HG02623 (cell line): ENCODE measurements around the gene ARL8A.
"Not testable (repeated sequence)": the region's sequence is repeated elsewhere in the genome, so short reads cannot be mapped to it uniquely, and the experiment has no call there.

Experiments
- ATAC-seq: cut with Tn5 transposase; IDR thresholded peaks from one replicate; pipeline ENCODE4 v1.9.1; 2021; ENCODE audit warnings: moderate library complexity; ENCODE audit not compliant: unreplicated experiment

The ARL8A gene

DNA sequence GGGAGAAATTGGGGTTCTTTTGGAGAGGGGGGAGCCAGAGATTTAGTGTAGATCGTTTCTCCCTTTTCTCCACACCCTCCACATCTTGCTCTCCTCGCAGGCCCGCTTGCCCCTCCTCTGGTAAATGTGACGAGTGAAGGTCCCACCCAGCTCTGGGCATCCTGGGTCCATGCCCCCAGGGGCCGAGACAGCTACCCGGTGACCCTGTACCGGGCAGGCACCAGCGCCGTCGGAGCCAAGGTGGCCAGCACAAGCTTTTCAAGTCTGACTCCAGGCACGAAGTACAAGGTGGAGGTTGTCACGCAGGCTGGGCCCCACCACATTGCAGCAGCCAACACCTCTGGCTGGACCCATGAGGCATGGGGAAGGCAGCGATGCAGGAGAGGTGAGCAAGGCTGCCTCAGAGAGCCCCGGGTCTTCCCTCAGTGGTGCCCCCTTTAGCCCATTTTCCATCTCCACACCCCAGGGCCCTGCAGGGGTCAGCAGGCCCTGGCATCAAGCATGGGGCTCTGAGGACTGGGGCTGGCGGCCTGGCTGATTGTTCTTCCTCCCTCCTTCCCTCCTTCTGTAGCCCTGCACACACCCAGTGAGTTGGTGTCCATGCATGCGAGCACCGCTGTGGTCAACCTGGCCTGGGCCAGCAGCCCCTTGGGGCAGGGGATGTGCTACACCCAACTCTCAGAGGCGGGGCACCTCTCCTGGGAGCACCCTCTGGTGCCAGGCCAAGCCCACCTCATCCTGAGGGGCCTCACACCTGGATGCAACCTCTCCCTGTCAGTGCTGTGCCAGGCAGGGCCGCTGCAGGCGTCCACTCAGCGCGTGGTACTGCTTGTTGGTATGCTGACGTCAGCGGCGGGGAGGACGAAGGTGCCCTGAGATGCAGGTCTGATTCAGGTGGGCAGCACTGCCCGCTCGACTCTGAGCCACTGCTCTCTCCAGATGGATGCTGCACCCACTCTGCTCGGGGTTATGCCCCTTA is 32.7 kb upstream of the ARL8A start:
- no peak for ATAC-seq

DNA sequence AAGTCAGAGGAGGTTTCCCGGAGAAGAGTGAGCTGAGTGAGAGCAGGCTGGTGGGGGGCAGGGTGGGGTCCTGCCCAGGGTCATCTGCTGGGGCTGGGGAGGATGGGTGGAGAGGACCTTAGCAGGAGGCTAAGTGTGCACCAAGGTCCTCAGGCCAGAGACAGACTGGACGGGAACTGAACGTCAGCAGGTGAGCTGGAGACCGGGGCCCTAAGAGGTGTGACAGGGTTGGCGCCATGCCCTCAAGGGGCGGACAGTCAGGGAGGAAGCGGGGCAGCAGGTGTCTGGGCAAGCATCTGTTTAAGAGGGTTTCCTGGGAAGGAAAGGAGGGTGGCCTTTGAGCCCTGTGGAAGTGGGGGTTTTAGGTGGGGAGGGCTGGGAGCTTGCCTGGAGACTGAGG is 29.5 kb upstream of the ARL8A start:
- ATAC-seq = no peak

DNA sequence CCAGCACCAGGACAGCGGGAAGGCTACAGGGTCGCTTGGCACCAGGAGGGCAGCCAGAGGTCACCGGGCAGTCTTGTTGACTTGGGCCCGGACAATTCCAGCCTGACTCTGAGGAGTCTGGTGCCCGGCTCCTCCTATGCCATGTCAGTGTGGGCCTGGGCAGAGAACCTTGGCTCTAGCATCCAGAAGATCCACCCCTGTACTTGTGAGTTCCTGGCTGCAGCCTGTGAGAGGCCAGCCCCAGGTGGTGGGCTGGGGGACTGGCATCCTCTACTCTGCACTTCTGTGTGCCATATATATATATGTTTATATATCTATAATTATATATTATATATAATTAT is 27.4 kb upstream of the ARL8A start:
- no peak for ATAC-seq

DNA sequence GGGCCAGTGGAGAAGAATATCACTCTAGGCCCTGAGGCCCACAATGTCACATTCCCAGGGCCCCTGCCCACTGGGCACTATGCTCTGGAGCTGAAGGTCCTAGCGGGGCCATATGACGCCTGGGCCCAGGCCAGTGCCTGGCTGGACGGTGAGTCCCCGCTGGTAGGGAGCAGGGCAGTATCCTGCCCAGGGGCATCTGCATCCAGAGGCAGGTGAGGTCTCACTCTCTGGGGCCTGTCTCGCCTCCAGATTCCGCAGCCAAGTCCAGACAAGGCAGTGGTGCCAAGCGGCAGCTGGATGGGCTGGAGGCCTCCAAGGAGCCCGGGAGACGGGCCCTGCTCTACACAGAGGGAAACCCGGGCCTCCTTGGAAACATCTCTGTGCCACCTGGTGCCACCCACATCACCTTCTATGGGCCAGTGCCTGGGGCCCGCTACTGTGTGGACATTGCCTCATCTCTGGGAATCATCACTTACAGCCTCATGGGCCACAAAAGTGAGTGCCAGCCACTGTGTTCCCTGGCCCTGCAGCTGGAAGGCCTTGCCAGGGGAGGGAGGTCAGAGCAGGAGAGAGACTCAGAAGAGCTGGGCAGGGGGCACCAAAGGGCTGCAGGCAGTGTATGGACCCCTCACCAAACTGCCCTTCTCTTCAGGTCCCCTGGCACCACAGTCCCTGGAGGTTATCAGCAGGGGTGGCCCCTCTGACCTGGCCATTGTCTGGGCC is 26.9 kb upstream of the ARL8A start:
- ATAC-seq = no peak

DNA sequence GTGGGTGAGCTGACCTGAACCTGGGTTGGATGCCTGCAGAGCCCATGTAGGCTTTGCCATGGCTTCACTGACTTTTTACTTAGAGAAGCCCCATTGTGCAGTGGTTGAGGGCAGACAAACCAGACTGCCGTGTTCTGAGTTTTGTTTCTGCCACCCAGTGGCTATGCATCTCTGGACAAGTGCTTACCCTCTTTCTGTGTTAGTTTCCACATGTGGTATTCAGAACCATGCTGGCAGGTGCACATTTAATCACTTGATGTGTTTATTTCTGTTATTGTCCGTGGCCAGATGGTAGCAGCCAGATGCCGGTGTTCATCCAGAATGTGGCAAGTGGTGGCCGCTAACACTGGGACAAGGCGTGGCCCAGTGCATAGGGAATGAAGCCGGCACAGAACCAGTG is 26.2 kb upstream of the ARL8A start:
- no peak for ATAC-seq

DNA sequence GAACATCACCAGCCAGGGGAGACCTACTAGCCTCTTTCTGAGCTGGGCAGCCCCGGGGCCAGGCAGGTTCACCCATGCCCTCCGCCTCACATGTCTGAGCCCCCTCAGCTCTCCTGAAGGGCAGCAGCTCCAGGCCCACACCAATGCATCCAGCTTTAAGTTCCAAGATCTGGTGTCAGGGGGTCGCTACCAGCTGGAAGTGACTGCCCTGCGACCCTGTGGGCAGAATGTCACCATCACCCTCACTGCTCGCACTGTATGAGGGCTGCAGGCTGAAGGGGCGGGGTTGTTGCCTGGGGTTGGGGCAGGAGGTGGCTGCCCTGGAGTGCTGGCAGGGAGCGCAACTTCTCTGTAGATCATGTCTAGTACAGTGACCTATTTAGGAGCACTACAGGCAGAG is 24.3 kb upstream of the ARL8A start:
- no peak for ATAC-seq

DNA sequence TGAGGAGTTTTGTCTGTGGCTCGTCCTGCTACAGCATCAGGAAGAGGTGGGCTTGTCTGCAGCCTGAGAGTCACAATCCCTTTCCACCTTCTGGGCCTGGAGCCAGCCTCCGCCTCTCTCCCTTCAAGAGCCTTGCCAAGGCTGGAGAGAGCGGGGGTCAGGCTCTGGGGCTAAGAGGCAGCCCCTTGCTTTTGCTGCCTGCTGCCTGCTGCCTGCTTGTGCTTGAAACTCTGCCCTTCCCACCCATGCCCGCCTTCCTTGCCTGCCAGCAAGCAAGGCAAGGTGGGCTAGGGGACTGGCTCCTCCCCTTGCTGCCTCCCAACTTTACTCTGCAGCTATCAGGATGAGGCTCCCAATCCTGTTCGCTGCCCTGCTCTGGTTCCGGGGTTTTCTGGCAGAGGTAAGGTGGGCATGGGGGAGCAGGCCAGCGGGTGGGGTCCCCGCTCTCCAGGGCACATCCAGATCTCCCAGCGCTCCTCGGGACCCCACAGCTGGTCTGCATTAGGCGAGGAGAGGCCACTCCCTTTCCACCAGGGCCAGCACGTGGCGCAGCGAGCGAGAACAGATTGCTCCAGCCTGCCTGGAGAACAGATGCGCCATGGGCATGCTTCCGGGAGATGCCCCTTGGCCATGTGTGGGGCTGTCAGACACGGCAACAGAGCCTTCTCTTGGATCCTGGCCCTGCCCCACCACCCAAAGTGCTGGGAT is 23.3 kb upstream of the ARL8A start:
- ATAC-seq = no peak

DNA sequence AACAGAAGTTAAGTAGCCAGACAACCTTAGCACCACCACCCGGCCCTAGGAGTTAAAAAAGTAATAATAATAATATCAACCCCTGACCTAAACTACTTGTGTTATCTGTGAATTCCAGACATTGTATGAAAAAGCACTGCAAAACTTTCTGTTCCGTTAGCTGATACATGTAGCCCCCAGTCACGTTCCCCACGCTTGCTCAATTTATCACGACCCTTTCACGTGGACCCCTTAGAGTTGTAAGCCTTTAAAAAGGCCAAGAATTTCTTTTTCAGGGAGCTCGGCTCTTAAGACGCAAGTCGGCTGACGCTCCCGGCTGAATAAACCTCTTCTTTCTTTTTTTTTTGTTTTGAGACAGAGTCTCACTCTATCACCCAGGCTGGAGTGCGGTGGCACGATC is 22.5 kb upstream of the ARL8A start:
- not testable (repeated sequence) for ATAC-seq

DNA sequence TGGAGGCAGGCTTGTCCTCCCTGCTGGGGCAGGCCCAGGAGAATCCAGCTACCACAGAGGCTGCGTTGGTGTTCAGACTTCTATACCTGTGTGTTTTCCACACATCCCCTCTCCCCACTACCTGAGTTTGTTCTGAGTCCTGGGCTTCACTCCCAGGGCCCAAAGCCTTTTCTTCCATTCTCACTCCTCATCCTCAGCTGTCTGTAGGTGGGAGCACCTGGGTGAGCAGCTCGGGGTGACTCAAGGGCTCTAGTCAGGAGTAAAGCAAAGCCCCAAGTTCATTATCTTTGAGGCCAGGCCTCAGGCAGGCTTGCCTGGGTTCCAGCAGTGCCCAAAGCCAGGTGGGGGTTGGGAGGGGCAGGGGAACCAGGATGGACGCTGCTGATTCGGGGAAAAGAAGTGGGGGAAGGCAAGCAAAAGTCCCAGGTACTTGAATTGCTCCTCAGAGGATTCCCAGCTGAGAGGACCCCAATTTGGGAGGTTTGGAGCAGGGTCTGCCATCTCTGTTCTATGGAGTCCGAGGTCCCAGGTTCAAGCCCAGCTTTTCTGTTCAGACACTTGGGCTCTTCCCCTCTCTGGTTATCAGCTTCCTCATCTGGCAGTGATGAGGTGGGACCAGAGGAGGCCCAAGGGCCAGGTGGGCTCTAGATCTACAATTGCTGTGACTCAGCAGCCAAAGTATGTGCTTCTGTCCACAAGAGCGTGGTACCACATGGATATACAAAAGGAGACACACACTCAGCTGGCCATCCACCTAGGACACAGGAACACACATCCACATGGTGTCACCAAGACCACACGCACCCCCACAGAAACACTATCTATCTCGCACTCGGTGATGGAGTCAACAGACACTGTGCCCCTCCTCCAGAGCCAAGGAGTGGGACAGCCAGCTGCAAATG is 21.7 kb upstream of the ARL8A start:
- no peak for ATAC-seq

DNA sequence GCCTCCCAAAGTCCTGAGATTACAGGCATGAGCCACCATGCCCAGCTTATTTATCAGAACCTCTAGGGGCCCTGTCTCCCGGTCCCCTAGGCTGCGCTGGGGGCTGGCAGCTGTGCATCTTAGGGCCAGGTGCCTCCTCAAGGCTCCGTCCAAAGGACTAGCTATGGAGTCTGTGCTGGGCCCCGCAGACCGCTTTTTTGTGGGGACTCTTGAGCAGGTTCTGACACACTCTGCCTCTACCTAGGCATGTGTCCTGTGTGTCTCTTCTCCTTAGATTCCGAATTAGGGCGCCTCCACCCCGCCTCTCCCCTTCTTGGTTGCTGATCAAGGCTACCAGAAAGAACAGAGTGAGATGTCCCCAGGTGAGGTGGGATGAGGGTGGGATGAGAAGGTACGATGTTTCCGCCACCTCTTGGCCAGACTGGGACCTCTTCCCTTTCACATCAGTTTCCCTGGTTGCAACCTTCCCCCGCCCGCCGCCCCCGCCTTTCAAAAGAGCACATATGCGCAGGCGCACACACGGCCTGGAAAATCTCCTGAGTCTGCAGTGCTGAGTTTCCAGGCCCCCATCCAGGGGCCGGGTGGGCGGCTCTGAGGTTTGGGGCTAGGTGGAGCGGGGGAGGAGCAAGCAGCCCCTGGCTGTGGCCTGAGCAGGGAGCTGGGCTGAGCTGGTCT is 20.9 kb upstream of the ARL8A start:
- no peak for ATAC-seq

DNA sequence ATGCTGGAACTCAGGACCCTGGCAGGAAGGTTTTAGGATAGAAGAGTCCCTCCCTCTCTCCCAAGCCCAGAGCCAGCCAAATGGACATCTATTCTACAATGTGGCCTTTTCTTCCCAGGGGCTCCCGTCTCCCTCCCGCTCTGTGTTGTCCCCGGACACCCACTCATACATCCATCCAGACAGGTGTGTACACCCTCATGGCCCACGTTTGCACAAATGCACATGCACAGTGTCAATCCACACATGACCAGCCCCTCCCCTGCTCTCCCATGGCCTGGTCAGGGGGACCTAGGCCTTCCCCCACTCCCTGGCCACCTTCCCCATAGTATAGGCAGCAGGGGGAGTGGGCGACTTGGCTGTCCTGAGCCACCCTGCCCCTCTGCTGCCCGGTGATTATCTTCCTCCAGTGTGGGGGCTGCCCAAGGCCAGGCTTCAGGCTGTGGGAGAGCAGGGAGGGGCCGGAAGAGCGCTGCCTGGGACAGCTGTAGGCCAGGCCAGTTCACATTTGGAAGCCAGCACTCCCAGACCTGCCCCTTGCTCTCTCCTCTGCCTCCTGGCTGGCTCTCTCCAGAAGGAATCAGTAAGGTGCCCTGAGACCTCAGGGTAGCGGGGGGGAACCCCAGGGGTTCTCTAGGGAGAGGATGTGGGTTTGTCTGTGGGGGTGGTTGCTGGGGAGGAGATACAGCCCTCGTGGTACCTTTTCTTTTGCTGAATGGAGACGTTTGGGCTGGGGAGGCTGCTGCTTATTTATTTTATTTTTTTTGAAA is 19.9 kb upstream of the ARL8A start:
- peak; percentile 40 for ATAC-seq

DNA sequence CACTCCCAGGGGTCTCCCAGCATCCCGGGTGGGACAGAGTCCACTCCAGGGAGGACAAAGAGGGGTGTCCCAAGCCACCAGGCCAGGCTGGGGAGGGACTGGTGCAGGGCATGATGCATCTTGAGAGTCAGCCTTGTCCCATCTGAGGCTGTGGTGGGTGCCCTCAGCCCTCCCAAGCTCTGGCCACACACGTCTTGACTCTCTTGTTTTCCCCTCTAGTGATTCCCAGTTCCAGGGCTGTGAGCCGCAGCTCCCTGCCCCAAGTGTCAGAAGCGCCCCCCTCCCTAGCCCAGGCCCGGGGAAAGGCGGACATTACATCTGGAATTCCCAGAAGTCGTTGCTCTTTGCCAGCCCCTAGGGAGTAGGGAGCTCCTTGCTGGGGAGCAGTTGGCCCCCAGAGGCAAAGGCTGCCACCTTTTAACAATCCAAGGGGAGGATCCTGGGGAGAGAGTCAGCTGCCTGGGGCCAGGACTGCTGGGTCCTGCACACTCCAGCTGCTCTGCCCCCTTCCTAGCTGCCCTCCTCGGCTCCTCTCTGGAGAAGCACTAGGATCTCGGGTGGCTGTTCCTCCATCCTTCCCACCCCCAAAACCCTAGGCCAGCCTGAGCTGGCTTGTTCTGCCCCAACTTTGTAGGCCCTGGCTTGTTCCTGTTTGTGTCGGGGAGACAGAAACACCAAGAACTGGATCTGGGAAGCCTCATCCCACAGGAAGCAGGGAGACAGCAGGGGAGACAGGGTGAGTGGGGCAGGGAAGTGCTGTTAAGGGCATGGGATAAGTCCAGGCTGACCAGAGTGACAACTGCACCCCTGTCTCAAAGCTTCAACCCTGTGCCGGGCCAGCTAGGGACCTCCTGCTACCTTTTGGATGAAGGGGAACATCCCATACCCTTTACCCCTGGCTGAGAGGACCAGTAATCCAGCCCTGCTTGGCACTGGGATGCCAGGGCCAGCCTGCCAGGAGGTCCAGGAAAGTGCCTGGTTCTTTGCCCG is 19.0 kb upstream of the ARL8A start:
- no peak for ATAC-seq

DNA sequence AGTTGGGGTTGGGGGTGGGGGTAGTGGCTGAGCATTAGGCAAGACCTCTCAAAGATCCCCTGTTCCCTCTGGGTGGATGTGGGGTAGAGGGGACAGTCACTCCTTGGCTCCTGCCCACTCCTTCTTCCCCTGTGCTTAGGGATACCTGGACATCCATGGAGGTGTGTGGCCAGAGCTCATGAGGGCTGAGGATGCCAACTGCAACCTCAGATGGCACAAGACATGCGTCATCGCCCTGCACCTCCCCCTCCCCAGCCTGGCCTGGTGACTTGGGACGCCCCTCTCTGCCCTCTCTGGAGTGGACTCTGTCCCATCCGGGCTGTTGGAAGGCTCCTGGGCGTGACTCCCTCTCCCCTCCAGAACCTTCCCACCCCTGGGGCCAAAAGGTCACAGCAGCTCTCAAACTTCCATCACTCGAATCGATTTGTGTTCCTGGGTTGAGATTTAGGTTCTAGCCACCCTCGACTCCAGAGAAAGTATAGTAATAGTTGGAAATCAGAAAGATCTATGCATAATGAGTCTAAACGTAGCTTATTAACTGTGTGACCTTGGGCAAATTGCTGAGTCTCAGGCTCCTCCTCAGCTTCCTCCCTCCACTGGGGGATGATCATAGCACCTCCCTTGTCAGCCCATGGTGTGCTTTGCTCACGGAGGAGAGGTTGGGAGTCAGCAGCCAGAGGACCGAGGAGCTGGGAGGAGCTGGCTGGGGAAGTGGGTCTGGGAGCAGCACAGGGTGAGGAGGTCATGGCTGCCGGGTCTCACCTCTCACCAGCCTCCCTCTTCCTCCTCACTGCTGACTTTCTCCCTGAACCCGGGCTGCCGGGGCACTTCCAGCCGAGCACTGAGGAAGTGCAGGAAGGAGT is 18.1 kb upstream of the ARL8A start:
- no peak for ATAC-seq

DNA sequence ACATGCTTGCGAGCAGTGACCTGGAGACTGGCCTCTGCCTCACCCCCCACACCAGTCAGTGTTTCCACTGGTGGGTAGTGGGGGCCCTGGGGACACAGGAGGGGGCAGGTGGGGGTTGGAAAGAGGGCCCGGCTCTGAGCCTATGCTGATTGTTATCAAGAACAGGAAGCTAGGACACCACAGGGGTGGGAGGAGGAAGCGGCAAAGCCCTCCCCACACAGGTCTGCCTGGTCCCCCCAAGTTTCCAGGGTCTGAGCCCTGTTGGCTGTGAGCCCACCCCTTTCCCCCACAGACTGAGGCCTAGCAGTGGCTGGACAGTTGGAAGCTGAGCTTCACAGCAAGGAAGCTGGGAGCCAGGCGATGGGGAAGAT is 17.5 kb upstream of the ARL8A start:
- ATAC-seq = no peak

DNA sequence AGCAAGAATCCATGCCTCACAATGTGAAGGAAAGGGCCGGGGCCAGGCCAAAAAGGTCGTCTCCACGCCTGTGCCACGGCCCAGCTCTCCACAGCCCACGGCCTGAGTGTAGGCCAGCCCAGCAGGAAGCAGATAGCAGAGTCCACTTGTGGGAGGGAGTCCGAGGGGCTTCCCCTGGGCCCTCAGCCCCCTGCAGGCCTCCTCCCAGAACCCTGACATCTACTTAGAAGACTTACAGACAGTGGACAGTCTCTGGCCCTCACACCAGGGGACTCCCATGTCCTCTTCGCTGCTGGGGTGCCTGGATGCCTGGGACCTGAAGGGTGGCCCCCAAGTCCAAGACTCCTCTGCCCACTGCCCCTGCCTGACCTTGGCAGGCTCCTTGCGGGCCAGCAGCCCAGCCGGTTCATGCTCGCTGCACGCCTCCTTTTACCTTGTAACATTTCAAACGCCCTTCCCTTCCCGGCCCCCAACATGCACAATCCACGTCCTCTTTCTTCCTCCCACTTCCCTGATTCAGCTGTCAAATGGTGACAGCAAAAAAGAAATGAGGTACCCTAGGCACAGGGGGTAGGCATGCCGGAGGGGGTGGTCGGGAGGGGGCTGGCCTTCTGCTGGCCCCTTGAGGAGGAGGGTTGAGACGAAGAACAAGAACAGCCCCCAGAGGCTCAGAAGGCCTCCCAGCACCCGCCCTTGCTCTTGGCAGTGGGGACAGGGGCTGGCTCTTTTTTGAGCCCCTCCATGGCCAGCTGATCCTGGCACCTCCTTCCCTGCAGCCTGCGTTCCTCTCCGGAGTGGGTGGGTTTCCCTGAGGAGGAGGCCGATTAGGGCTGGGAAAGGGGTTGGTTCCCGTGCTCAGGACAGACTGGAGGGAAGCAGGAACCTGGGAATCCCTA is 16.9 kb upstream of the ARL8A start:
- no peak for ATAC-seq

DNA sequence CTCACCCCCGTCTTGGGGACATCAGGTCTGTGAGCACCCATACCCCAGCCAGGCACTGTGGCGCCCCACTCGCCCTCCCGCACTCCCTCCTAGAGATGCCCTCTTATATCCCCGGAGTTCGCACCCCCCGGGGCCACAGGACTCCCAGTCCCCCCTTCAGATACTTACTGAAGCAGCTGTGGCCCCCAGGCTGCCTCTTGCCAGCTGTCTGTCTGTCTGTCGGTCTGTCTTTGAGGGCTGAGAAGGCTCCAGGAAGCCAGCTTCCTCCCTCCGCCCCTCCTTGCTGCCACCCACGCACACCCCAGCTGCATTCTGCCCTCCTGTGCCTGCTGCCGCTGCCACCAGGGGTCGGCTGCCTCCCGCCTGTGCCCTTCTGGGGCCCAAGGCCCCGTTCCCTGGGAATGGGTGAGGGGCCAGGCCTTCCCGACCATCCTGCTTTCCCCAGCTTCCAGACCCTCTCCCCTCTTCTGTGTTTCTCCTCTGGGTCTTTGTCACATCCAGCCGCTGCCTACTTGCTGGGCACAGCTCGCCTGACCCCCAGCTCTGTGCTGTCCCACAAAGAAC is 15.9 kb upstream of the ARL8A start, which contains the start of gene PTPN7:
TSS of gene PTPN7 (minus strand) at position 226 of the 564 bp plus-strand sequence. CDS start 1,200 bp downstream, outside the sequence.
- ATAC-seq = peak; percentile 35
